Stimulated activated effector memory CD8-positive, alpha-beta T cell treated with anti-CD3 and anti-CD28 coated beads, Interleukin-12 subunit alpha, Interleukin-12 subunit beta, amount 100 ng/mL, for 72 hours (primary cell): Measurements from ENCODE around the gene MTRFR.

Experiments
- ATAC-seq: fragments of 150-1000 bp; cut with Tn5 transposase; 2 replicates; pipeline ENCODE4 v1.10.0; 2021
- DNase-seq, 2 donors: peaks; one replicate each; pipeline ENCODE4 v3.0.0; 2021 to 2022; ENCODE audit warnings: low spot score in 2 of 2
- H3K27ac Mint-ChIP-seq: one replicate; pipeline ENCODE4 v1.8.0; 2022; ENCODE audit warnings: mild to moderate bottlenecking, mixed read lengths
- H3K36me3 Mint-ChIP-seq: one replicate; pipeline ENCODE4 v1.8.0; 2022; ENCODE audit warnings: mild to moderate bottlenecking, mixed read lengths
- H3K4me1 Mint-ChIP-seq: one replicate; pipeline ENCODE4 v1.8.0; 2022; ENCODE audit warnings: mixed read lengths
- H3K4me3 Mint-ChIP-seq: one replicate; pipeline ENCODE4 v1.8.0; 2022; ENCODE audit warnings: mild to moderate bottlenecking, mixed read lengths
- H3K9me3 Mint-ChIP-seq: one replicate; pipeline ENCODE4 v1.8.0; 2022; ENCODE audit warnings: mixed read lengths

Gene MTRFR

DNA sequence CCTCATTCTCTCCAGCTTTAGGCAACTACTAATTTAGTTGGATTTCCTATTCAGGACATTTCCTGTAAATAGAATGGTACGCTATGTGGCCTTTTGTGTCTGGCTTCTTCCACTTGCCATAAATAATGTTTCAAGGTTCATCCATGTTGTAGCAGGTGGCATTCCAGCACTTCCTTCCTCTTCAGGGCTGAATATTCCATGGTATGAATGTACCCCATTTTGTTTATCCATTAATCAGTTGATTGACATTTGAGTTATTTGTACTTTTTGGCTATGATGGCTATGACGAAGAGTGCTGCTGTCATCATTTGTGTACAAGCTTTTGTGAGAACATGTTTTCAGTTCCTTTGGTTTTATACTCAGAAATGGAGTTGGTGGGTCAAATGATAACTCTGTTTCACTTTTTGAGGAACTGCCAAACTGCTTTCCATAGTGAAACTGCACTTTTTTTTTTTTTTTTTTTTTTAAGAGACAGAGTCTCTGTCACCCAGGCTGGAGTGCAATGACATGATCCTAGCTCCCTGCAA, 44.9 kb downstream of the MTRFR start:
- ATAC-seq: peak; percentile 96

DNA sequence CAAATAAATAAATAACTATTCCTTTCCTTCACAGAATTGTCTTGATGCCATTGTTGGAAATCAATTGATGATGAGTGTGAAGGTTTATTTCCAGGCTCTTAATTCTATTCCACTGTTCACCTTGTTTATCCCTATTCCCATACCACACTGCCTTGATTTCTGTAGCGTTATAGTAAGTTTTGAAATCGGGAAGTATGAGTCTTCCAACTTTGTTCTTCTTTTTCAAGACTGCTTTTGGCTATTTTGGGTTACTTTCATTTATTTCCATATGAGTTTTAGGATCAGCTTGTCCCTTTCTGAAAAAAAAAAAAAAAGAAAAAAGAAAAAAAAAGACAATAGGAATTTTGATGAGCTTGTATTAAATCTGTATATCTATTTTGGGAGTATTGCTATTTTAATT, 47.7 kb downstream of the MTRFR start:
- H3K4me3 Mint-ChIP-seq: no peak overlapping the region
- DNase-seq: no peak
- no peaks in the 10 kb centered on the region for H3K36me3 Mint-ChIP-seq
- peaks cover 7% of the 10 kb centered on the region for H3K4me1 Mint-ChIP-seq
- ATAC-seq: no peak
- no peak overlapping the region for H3K27ac Mint-ChIP-seq
- H3K9me3 Mint-ChIP-seq: no peaks in the 10 kb centered on the region

More for the DNA sequence above, 44.9 kb downstream of the MTRFR start:
- Mint-ChIP-seq H3K27ac (peak overlapping the region; percentile 38), H3K9me3 (no peaks in the 10 kb centered on the region), H3K4me1 (peaks cover 7% of the 10 kb centered on the region), H3K36me3 (no peaks in the 10 kb centered on the region), H3K4me3 (no peak overlapping the region)
- no peak for DNase-seq

DNA sequence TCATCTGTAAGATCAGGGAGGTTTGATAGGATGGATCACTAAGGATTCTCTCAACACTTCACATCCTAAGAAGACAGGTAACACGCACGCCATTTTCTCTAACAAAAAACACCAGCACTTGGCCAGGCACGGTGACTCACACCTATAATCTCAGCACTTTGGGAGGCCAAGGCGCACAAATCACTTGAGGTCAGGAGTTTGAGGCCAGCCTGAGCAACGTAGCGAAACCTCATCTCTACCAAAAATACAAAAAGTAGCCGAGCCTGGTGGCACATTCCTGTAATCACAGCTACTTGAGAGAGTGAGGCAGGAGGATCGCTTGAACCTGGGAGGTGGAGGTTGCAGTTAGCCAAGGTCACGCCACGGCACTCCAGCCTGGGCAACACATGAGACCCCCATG, 48.9 kb downstream of the MTRFR start:
- Mint-ChIP-seq H3K4me3 (no peak overlapping the region), H3K9me3 (no peaks in the 10 kb centered on the region), H3K27ac (peak overlapping the region; percentile 6), H3K4me1 (peaks cover 7% of the 10 kb centered on the region), H3K36me3 (no peaks in the 10 kb centered on the region)
- DNase-seq (no peak), ATAC-seq (no peak)

DNA sequence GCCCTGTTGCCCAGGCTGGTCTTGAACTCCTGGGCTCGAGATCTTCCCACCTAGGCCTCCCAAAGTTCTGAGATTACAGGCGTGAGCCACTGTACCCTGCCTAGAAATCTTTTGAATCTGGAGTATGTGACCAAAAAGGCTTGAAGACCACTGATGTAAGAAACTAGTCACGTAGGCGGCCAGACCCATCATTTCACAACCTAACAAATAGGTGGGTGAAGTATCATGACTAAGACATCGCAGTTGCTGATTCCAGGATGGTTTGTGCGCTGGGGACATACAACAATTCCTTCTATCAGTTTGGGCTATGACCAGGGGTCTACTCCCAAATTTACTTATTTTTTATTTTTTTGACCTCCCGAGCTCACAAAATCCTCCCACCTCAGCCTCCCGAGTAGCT, 50.2 kb downstream of the MTRFR start:
- no peak for DNase-seq
- ATAC-seq: peak; percentile 62
- peaks cover under 1% of the 10 kb centered on the region for H3K36me3 Mint-ChIP-seq
- no peak overlapping the region for H3K27ac Mint-ChIP-seq
- H3K4me3 Mint-ChIP-seq: no peak overlapping the region
- no peaks in the 10 kb centered on the region for H3K4me1 Mint-ChIP-seq
- H3K9me3 Mint-ChIP-seq: no peaks in the 10 kb centered on the region

DNA sequence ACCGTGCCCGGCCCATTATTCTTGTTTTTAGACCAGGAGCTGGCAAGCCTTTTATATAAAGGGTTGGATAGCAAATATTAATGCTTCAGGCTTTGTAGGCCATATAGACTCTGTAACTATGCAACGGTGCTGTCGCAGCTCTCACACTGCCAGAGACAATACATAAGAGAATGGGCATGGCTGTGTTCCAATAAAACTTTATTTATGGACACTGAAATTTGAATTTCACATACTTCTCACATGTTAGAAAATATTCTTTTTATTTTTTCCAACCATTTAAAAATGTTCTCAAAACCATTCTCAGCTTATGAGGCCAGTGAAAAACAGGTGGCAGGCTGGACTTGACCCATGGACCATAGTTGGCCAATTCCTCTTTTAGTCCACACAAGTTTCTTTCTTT, 51.4 kb downstream of the MTRFR start:
- no peaks in the 10 kb centered on the region for H3K9me3 Mint-ChIP-seq
- H3K36me3 Mint-ChIP-seq: peaks cover 10% of the 10 kb centered on the region
- no peak overlapping the region for H3K27ac Mint-ChIP-seq
- no peak for DNase-seq
- ATAC-seq: no peak
- H3K4me1 Mint-ChIP-seq: no peaks in the 10 kb centered on the region
- no peak overlapping the region for H3K4me3 Mint-ChIP-seq

DNA sequence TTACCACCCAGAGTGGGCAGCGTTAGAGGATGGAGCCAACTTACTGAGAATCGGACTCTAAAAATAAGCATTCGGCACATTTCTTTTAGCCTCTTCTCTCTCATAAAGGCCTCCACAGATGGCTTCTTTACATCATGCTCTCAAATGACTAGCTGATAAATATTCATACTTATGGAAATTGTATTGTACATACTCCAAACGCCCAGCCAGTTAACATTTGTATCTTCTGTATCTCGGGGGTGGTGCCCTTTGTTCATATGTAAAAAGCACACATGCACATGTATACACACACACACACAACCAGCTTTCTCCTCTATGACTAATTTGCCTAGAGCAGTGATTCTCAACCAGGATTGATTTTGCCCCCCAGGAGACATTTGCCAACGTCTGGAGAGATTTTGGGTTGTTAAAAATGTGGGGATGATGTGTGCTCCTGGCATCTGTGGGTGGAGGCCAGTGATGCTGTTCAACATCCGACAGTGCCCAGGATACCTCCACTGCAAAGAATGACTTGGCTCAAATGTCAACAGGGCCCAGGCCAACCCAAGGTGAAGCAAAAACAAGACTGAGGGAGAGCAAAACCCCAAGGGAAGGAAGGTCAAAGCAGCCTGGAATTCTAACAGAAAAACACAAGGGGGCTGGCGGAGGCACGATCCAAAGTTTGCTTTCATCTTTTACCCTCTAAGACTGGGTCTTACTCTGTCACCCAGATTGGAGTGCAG, 53.6 kb downstream of the MTRFR start:
- Mint-ChIP-seq H3K27ac (no peak overlapping the region), H3K36me3 (peaks cover 29% of the 10 kb centered on the region), H3K4me1 (no peaks in the 10 kb centered on the region), H3K4me3 (no peak overlapping the region), H3K9me3 (no peaks in the 10 kb centered on the region)
- DNase-seq: no peak
- no peak for ATAC-seq

DNA sequence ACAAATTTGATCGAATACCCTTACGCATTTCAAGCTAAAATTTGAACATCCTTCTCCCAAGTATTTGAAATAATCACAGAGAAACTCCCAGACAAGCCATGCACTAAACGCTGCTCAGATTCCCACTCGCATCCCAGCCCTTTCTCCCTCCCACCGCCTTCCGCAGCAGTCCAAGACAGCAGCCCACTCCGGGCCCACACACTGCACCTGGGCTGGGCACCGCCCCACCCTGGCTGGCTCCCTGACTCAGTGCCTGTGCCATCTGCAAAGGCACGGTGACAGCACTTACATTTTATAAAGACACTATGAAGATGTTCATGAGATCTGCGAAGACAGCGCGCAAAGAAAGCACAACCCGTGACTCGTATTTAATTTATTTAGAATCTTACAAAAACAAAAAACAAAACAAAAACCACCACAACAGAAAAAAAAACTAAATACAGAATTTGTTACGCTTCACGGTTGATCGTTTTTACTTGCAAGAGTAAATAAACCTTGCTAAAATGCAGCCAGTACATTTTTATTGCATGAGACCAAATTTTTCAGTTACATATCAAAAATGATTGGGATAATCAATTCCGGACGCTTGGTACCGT, 55.6 kb downstream of the MTRFR start:
- Mint-ChIP-seq H3K4me3 (no peak overlapping the region), H3K27ac (no peak overlapping the region), H3K36me3 (peaks cover 50% of the 10 kb centered on the region), H3K9me3 (no peaks in the 10 kb centered on the region), H3K4me1 (no peaks in the 10 kb centered on the region)
- DNase-seq (no peak), ATAC-seq (no peak)

DNA sequence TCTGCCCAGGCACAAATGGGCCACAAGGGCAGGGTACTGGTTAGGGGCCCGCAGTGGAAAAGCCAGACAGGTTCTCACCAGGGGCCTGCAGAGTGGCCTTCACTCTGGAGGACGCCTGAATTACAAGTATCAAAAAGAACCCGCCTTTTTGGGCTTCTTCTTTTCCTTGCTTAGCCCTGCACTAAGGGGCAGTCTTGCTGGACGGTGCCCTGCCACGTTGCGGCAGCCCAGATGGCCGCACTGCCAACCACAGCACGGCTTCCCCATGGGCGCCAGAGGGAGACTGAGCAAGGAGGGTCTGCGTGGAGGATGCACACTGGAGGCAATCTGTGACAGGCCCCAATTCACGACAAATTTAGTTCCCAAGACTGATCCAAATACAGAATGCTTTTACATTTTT, 56.7 kb downstream of the MTRFR start:
- ATAC-seq (no peak), DNase-seq (no peak)
- Mint-ChIP-seq H3K36me3 (peaks cover 60% of the 10 kb centered on the region), H3K4me1 (no peaks in the 10 kb centered on the region), H3K27ac (no peak overlapping the region), H3K9me3 (no peaks in the 10 kb centered on the region), H3K4me3 (no peak overlapping the region)

DNA sequence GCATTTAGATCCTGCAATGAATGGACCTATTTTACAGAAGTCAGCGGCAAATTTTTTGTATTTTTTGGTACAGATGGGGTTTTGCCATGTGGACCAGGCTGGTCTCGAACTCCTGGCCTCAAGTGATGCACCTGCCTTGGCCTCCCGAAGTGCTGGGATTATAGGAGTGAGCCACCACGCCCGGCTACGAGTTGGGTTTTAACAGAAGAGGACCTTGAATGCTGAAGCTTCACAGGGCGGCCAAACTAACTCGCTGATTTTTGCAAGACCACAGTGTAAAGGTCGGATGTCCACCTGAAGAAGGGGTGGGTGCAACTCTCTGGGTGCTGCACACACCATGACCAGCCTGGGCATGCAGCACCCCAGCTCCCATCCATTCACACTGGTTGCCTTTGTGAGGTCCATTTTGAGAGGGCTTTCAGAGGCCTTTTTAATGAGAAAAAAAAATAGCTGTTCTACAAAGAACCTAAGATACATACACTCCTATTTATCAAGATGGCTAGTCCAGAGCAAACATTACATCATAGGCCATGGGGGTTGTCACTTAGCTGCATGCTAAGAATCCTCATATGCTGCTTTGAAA, 60.0 kb downstream of the MTRFR start:
- H3K36me3 Mint-ChIP-seq: peaks cover 94% of the 10 kb centered on the region

DNA sequence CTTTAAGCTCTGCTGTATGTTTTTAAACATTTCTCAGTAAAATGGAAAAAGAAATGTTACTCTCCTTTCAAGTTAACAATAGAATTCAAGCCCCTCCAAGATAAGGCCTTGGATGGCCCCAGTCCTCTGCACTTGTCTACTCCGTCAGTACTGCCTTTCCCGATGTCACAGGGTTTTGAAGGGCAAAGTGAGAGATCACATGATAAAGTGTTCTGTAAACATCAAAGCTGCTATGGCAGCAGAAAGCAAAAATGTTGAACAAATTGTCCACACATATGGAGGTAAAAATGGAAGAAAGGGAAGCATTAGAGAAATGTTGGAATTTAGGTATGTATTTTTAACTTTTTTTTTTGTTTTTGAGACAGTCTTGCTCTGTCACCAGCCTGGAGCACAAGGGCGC, 71.9 kb downstream of the MTRFR start:
- DNase-seq (no peak), ATAC-seq (no peak)
- H3K9me3 Mint-ChIP-seq: no peaks in the 10 kb centered on the region
- no peaks in the 10 kb centered on the region for H3K4me1 Mint-ChIP-seq
- no peak overlapping the region for H3K27ac Mint-ChIP-seq
- peaks cover 100% of the 10 kb centered on the region for H3K36me3 Mint-ChIP-seq
- no peak overlapping the region for H3K4me3 Mint-ChIP-seq

More for the DNA sequence above, 60.0 kb downstream of the MTRFR start:
- no peaks in the 10 kb centered on the region for H3K4me1 Mint-ChIP-seq
- DNase-seq (no peak), ATAC-seq (no peak)
- H3K4me3 Mint-ChIP-seq: no peak overlapping the region
- H3K9me3 Mint-ChIP-seq: no peaks in the 10 kb centered on the region
- H3K27ac Mint-ChIP-seq: no peak overlapping the region

DNA sequence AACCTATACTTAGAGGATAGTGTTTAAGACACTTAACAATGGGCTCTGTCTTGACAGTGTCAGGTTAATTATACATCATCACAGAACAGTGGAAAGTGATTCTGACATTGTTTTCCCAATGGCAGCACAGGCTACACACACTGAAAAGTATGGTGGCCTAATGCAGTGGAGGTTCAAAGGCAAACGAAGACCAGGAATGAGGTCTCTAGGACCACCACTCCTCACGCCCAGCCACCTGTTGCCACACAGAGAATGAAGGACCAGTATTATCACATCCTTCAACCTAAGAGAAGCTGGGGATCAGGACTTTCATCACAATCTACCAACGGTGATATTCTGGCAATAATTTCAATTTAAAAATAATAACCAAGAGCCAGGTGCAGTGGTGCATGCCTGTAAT, 73.0 kb downstream of the MTRFR start:
- DNase-seq: no peak
- Mint-ChIP-seq H3K27ac (no peak overlapping the region), H3K9me3 (no peaks in the 10 kb centered on the region), H3K4me3 (no peak overlapping the region), H3K36me3 (peaks cover 100% of the 10 kb centered on the region), H3K4me1 (no peaks in the 10 kb centered on the region)
- no peak for ATAC-seq
